Natural killer cell (primary cell): ENCODE data around the gene CTNNA2. TPM values are rescaled to one million over a fixed set of nuclear protein-coding genes. Genes with fewer than 3 reads are reported as not detected.

Experiments used
- ATAC-seq, 3 donors: fragments of 150-1000 bp in 2 of 3; fragments of 200-7000 bp in 1 of 3; cut with Tn5 transposase; 1 replicate in 1 of 3; 2 replicates in 2 of 3; pipeline ENCODE4 v1.10.0; 2021; ENCODE audit warnings: mild to moderate bottlenecking in 2 of 3, moderate library complexity in 2 of 3
- DNase-seq, 2 donors: peaks; one replicate each; pipeline versions ENCODE4 v3.0.0 to v3.0.0-alpha.2; 2013 to 2021; ENCODE audit warnings: mixed read lengths in 1 of 2
- H3K27ac ChIP-seq: one replicate; pipeline ENCODE4 v1.5.1; 2013; ENCODE audit warnings: mild to moderate bottlenecking, low read length
- H3K27me3 ChIP-seq: one replicate; pipeline ENCODE4 v1.6.1; 2013; ENCODE audit warnings: low read length; ENCODE audit not compliant: control insufficient read depth, insufficient read depth
- H3K36me3 ChIP-seq: one replicate; pipeline ENCODE4 v1.6.1; 2013; ENCODE audit warnings: low read length; ENCODE audit not compliant: control insufficient read depth, insufficient read depth
- H3K4me1 ChIP-seq: one replicate; pipeline ENCODE4 v1.6.1; 2013; ENCODE audit warnings: low read length; ENCODE audit not compliant: control insufficient read depth, insufficient read depth
- H3K4me3 ChIP-seq: one replicate; pipeline ENCODE4 v1.5.1; 2013; ENCODE audit warnings: low read length
- H3K9me3 ChIP-seq: one replicate; pipeline ENCODE4 v1.6.1; 2013; ENCODE audit warnings: low read length; ENCODE audit not compliant: control insufficient read depth, insufficient read depth
- H3K27ac Mint-ChIP-seq, 2 donors: one replicate each; pipeline ENCODE4 v1.8.0; 2022; ENCODE audit warnings: mild to moderate bottlenecking in 2 of 2, mixed read lengths in 2 of 2, moderate library complexity in 1 of 2
- H3K27me3 Mint-ChIP-seq, 2 donors: one replicate each; pipeline ENCODE4 v1.8.0; 2022; ENCODE audit warnings: low read depth in 2 of 2, mixed read lengths in 2 of 2
- H3K36me3 Mint-ChIP-seq: one replicate; pipeline ENCODE4 v1.8.0; 2022; ENCODE audit warnings: mixed read lengths
- H3K4me1 Mint-ChIP-seq, 2 donors: one replicate each; pipeline ENCODE4 v1.8.0; 2022; ENCODE audit warnings: mixed read lengths in 2 of 2
- H3K4me3 Mint-ChIP-seq: one replicate; pipeline ENCODE4 v1.8.0; 2022; ENCODE audit warnings: mild to moderate bottlenecking, moderate library complexity, mixed read lengths
- H3K9me3 Mint-ChIP-seq, 2 donors: one replicate each; pipeline ENCODE4 v1.8.0; 2022; ENCODE audit warnings: mixed read lengths in 2 of 2
- WGBS: methylation state at CpG from one replicate; pipeline ENCODE4 v1.1.7; 2013; ENCODE audit warnings: missing lambda C conversion rate; ENCODE audit not compliant: insufficient coverage; 5-methylcytosine and 5-hydroxymethylcytosine counted together
- intact Hi-C: fragments of 100-400 bp; cut with micrococcal nuclease; formaldehyde crosslinking; loops from one replicate; pipeline ENCODE4 v1.14.2; 2022
- total RNA-seq, 4 donors: library from RNA; stranded (reverse); fragments of 120-200 nt in 1 of 4; gene quantifications; one replicate each; pipeline versions ENCODE4 v1.2.3 to v1.2.4, GENCODE V29; 2013 to 2022
- TF ChIP-seq, protein P1 (sequence below): fragments of 200-600 bp; IDR thresholded peaks from one replicate; pipeline ENCODE4 v1.8.0; 2022; ENCODE audit warnings: antibody characterized with exemption

The CTNNA2 gene
- total RNA-seq, 3 donors from 2014 or later (not counting 1 experiment from before 2014, with no cell fraction given) = not detected

DNA sequence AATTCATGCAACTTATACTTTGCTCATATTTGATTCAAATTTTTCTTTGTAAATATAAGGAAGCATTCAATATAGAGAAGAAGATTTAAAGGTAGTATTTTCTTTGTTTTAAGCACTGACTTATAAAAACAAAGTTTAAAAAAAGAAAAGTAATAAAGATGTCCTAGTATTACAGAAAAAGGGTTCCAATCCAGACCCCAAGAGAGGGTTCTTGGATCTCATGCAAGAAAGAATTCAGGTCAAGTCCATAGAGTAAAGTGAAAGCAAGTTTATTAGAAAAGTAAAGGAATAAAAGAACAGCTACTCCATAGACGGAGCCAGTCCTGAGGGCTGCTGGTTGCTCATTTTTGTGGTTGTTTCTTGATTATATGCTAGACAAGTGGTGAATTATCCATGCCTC lies 267.9 kb downstream of the CTNNA2 start:
- no peak for DNase-seq
- H3K4me3 Mint-ChIP-seq = no peak overlapping the region
- H3K9me3 Mint-ChIP-seq = peaks cover 9 to 17% of the 10 kb centered on the region in 2 donors
- H3K27me3 ChIP-seq = no peaks in the 10 kb centered on the region
- 93% methylated on average over 1 of the region's 1 CpG for WGBS
- no peaks in the 10 kb centered on the region for H3K4me1 Mint-ChIP-seq
- TF ChIP-seq, protein P1, sequence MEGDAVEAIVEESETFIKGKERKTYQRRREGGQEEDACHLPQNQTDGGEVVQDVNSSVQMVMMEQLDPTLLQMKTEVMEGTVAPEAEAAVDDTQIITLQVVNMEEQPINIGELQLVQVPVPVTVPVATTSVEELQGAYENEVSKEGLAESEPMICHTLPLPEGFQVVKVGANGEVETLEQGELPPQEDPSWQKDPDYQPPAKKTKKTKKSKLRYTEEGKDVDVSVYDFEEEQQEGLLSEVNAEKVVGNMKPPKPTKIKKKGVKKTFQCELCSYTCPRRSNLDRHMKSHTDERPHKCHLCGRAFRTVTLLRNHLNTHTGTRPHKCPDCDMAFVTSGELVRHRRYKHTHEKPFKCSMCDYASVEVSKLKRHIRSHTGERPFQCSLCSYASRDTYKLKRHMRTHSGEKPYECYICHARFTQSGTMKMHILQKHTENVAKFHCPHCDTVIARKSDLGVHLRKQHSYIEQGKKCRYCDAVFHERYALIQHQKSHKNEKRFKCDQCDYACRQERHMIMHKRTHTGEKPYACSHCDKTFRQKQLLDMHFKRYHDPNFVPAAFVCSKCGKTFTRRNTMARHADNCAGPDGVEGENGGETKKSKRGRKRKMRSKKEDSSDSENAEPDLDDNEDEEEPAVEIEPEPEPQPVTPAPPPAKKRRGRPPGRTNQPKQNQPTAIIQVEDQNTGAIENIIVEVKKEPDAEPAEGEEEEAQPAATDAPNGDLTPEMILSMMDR = no peak
- ATAC-seq = no peak
- no peak overlapping the region for H3K27ac ChIP-seq
- no peaks in the 10 kb centered on the region for H3K27me3 Mint-ChIP-seq
- no peaks in the 10 kb centered on the region for H3K4me1 ChIP-seq
- H3K27ac Mint-ChIP-seq = no peak overlapping the region
- no peaks in the 10 kb centered on the region for H3K9me3 ChIP-seq
- no peaks in the 10 kb centered on the region for H3K36me3 ChIP-seq
- intact Hi-C loops = no loop called here
- no peak overlapping the region for H3K4me3 ChIP-seq
- no peaks in the 10 kb centered on the region for H3K36me3 Mint-ChIP-seq

DNA sequence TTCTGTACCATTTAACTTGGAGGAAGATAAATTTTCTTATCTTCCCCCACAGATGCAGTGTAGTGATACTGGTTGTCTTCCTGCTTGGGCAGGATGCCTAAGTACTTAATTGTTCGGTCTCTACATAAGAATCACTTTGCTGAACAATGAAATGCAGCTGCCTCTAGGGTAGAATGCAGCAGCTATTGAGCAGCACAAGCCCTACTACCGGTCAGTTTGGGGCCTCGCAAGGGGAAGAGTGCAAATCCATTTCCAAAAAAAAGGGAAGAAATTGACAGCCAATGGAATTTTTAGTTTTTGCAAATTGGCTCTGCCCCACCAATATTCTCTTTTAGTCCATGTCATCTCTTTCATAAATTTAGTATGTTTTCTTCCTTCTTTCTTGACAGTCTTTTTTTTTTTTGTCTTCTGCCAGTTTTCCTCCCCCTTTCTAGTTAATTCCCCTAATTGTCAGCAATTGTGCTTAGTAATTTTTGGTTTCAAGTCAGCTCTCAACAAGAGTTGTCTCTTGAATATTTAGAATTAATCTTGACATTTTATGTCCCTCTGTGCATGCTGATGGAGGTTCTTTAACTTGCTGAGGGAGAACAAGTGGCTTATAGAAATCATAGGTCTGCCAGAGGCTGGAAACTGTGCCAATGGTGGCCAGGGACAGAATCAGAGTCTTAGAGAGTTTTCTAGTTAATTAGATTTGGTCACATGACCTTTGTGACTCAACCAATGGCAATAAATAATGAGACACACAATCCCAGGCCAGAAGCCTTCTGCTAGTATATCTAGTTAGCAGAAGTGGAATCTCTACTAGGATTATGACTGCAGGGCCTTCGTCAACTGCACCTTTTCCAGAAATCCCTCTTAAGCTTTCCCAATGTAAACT lies 270.0 kb downstream of the CTNNA2 start:
- TF ChIP-seq, protein P1 = no peak
- no peaks in the 10 kb centered on the region for H3K4me1 Mint-ChIP-seq

DNA sequence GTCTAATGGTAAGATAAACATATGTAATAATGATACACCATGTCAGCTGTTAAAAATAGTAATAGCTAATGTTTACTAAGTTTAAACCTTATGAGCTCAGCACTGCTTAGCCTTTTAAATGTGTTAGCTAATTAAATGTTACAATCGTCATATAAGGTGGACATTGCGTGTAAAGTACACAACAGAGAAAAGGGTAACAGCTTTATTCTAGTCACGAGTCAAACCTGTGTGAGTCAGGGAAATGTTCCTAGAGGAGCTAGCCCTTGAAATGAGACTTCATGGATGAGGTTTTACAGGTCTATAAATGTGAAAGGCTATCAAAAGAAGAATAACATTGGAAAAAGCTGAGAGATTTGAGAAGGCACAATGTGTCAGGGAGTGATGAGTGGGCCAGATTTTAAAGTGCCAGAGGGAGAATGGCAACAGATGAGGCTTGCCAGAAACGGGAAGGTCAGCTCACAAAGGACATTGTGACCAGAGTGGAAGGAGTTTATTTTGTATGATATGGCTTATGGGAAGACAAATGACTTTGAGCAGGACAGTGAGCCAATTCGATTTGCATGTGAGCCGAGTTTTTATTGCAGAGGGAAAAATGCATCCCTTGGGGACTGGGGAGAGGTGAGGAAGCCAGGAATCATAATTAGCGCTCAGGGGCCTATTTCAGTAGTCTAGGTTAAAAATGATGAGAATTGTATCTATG lies 276.3 kb downstream of the CTNNA2 start:
- H3K4me3 ChIP-seq = no peak overlapping the region
- TF ChIP-seq, protein P1 = no peak
- H3K27me3 Mint-ChIP-seq = no peaks in the 10 kb centered on the region
- intact Hi-C loops = no loop called here
- H3K4me1 Mint-ChIP-seq = no peaks in the 10 kb centered on the region
- H3K36me3 ChIP-seq = no peaks in the 10 kb centered on the region
- no peak overlapping the region for H3K27ac ChIP-seq
- H3K9me3 Mint-ChIP-seq = peaks cover 11 to 12% of the 10 kb centered on the region in 2 donors
- no peaks in the 10 kb centered on the region for H3K36me3 Mint-ChIP-seq
- H3K27me3 ChIP-seq = no peaks in the 10 kb centered on the region
- H3K27ac Mint-ChIP-seq = no peak overlapping the region
- no peaks in the 10 kb centered on the region for H3K9me3 ChIP-seq
- ATAC-seq = no peak
- no peak for DNase-seq
- H3K4me3 Mint-ChIP-seq = no peak overlapping the region
- no peaks in the 10 kb centered on the region for H3K4me1 ChIP-seq
- WGBS = 82% methylated on average over 7 of the region's 7 CpGs

More for the DNA sequence above, 270.0 kb downstream of the CTNNA2 start:
- H3K36me3 ChIP-seq = no peaks in the 10 kb centered on the region
- no peak overlapping the region for H3K4me3 Mint-ChIP-seq
- WGBS = 44% methylated on average over 4 of the region's 4 CpGs
- intact Hi-C loops = no loop called here
- H3K4me3 ChIP-seq = no peak overlapping the region
- H3K4me1 ChIP-seq = no peaks in the 10 kb centered on the region
- DNase-seq = no peak
- no peaks in the 10 kb centered on the region for H3K27me3 ChIP-seq
- no peaks in the 10 kb centered on the region for H3K27me3 Mint-ChIP-seq
- H3K9me3 Mint-ChIP-seq = peaks cover 12 to 21% of the 10 kb centered on the region in 2 donors
- H3K36me3 Mint-ChIP-seq = no peaks in the 10 kb centered on the region
- no peaks in the 10 kb centered on the region for H3K9me3 ChIP-seq
- ATAC-seq = no peak
- no peak overlapping the region for H3K27ac Mint-ChIP-seq
- H3K27ac ChIP-seq = no peak overlapping the region
